Duodenal mucosa (tissue), 2 donors: ENCODE measurements around the gene ENPP6.

Experiments used
- H3K27ac ChIP-seq: one replicate; pipeline ENCODE4 v1.7.0; 2013; ENCODE audit warnings: low read depth, low read length
- H3K27me3 ChIP-seq, 2 donors: one replicate each; pipeline ENCODE4 v1.7.0; 2013; ENCODE audit warnings: low read length in 2 of 2, control low read depth in 1 of 2; ENCODE audit not compliant: insufficient read depth in 2 of 2, control insufficient read depth in 1 of 2
- H3K36me3 ChIP-seq, 2 donors: one replicate each; pipeline ENCODE4 v1.7.0; 2013; ENCODE audit warnings: low read length in 2 of 2, control low read depth in 1 of 2; ENCODE audit not compliant: insufficient read depth in 2 of 2, control insufficient read depth in 1 of 2
- H3K4me1 ChIP-seq, 2 donors: one replicate each; pipeline ENCODE4 v1.7.0; 2013; ENCODE audit warnings: low read length in 2 of 2, control low read depth in 1 of 2; ENCODE audit not compliant: insufficient read depth in 2 of 2, control insufficient read depth in 1 of 2
- H3K4me3 ChIP-seq, 2 donors: one replicate each; pipeline ENCODE4 v1.7.0; 2013; ENCODE audit warnings: low read length in 2 of 2, low read depth in 1 of 2
- H3K9ac ChIP-seq, 2 donors: one replicate each; pipeline ENCODE4 v1.7.0; 2013; ENCODE audit warnings: low read length in 2 of 2, low read depth in 1 of 2
- H3K9me3 ChIP-seq, 2 donors: one replicate each; pipeline ENCODE4 v1.7.0; 2013; ENCODE audit warnings: low read length in 2 of 2, control low read depth in 1 of 2; ENCODE audit not compliant: control insufficient read depth in 1 of 2

The ENPP6 gene

GRCh38 chr4:184238072-184238745 lies 20.5 kb upstream of the ENPP6 start:
- Histone ChIP-seq H3K27ac (no peak overlapping the region), H3K9ac (no peak overlapping the region), H3K27me3 (peaks cover 0 to 2% of the 10 kb centered on the region in 2 donors), H3K9me3 (no peaks in the 10 kb centered on the region), H3K36me3 (no peaks in the 10 kb centered on the region), H3K4me1 (no peaks in the 10 kb centered on the region), H3K4me3 (no peak overlapping the region)

DNA sequence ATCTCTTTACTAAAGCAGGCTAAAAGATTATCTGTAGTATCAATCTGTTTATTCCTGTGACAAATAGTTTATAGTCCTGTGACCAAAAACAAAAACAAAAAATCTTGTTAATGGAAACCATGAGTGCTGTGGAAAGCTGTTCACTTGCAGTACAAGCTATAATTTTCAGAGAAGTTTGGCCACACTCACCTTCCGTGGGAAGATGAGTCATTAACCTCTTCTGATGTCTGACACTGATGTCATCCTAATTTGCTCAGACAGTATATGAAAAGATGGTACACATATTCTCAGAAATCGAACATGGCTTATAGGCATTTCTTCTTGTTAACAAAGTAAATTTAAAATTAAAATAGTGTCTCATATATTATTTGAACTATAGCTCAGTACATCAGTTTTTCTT lies 19.9 kb upstream of the ENPP6 start:
- peaks cover 0 to 3% of the 10 kb centered on the region in 2 donors for H3K4me1 ChIP-seq
- no peak overlapping the region for H3K27ac ChIP-seq
- H3K4me3 ChIP-seq: no peak overlapping the region
- no peaks in the 10 kb centered on the region for H3K9me3 ChIP-seq
- H3K27me3 ChIP-seq: peaks cover 0 to 2% of the 10 kb centered on the region in 2 donors
- no peaks in the 10 kb centered on the region for H3K36me3 ChIP-seq
- H3K9ac ChIP-seq: no peak overlapping the region

DNA sequence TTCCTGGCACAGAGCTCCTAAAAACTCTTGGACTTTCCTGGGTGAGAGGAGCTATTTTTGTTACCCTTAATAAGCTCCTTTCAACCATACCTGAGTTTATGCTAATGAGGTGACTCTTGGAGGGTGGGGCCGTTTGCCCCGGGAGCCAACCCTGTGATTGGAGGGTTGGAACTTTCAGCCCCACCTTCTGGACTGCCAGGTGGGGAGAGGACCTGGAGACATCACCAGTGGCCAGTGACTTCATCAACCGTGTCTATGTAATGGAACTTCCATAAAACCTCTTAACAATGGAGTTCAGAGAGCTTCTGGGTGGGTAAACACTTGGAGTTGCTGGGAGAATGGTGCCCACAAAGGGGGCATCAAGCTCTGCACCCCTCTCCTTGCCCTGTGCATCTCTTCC lies 17.9 kb upstream of the ENPP6 start:
- Histone ChIP-seq H3K4me1 (peaks cover 7% of the 10 kb centered on the region in 2 donors), H3K27me3 (peaks cover 0 to 2% of the 10 kb centered on the region in 2 donors), H3K4me3 (no peak overlapping the region), H3K27ac (no peak overlapping the region), H3K9me3 (no peaks in the 10 kb centered on the region), H3K9ac (no peak overlapping the region), H3K36me3 (no peaks in the 10 kb centered on the region)

DNA sequence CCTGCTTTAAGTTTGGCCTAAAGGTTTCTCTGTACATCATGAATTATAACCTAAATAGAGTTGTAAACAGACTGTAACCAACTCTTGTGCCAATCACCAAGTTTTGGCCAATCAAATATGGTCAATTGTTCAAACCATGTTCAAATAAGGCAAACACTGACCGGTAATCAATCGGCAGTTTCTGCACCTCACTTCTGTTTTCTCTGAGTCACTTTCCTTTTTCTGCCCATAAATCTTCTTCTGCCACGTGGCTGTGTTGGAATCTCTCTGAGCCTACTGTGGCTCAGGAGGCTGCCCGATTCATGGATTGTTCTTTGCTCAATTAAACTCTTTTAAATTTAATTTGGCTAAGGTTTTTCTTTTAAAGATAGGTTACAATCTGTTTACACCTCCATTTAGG lies 16.5 kb upstream of the ENPP6 start:
- Histone ChIP-seq H3K27ac (no peak overlapping the region), H3K4me3 (no peak overlapping the region), H3K4me1 (peaks cover 7 to 9% of the 10 kb centered on the region in 2 donors), H3K36me3 (no peaks in the 10 kb centered on the region), H3K9me3 (no peaks in the 10 kb centered on the region), H3K9ac (no peak overlapping the region), H3K27me3 (peaks cover 0 to 2% of the 10 kb centered on the region in 2 donors)

DNA sequence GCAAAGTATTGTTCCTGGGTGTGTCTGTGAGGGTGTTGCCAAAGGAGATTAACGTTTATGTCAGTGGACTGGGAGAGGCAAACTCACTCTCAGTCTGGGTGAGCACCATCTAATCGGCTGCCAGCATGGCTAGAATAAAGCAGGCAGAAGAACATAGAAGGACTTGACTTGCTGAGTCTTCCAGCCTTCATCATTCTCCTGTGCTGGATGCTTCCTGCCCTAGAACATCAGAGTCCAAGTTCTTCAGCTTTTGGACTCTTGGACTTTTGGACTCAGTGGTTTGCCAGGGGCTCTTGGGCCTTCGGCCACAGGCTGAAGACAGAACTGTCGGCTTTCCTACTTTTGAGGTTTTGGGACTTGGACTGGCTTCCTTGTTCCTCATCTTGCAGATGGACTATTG lies 15.3 kb upstream of the ENPP6 start:
- H3K4me3 ChIP-seq: no peak overlapping the region
- H3K9ac ChIP-seq: no peak overlapping the region
- no peak overlapping the region for H3K27ac ChIP-seq
- no peaks in the 10 kb centered on the region for H3K9me3 ChIP-seq
- H3K4me1 ChIP-seq: peaks cover 7 to 9% of the 10 kb centered on the region in 2 donors
- H3K36me3 ChIP-seq: no peaks in the 10 kb centered on the region
- H3K27me3 ChIP-seq: peaks cover 0 to 2% of the 10 kb centered on the region in 2 donors

DNA sequence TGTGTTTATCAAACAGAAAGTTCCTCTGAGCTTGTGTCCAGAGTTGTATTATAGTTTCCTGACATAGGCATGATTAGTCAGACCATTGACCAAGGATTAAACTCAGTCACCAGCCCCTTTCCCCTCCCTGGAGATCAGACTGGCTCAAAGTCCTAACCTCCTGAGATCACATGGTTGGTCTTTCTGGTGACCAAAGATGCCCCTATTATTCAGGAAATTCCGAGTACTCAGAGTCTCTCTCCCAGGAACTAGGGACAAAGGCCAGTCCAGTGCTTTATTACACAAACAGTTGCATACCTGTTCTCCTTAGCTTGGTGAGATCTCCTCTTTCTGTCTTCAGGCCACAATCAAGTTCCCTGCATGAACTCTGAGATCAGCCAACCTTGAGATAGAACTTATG lies 14.5 kb upstream of the ENPP6 start:
- Histone ChIP-seq H3K27me3 (peaks cover 0 to 2% of the 10 kb centered on the region in 2 donors), H3K9me3 (no peaks in the 10 kb centered on the region), H3K4me1 (peaks cover 7 to 9% of the 10 kb centered on the region in 2 donors), H3K4me3 (no peak overlapping the region), H3K36me3 (no peaks in the 10 kb centered on the region), H3K27ac (no peak overlapping the region), H3K9ac (no peak overlapping the region)

GRCh38 chr4:184231573-184231972 lies 13.9 kb upstream of the ENPP6 start:
- Histone ChIP-seq H3K27me3 (no peaks in the 10 kb centered on the region), H3K9ac (no peak overlapping the region), H3K9me3 (no peaks in the 10 kb centered on the region), H3K27ac (no peak overlapping the region), H3K4me3 (no peak overlapping the region), H3K4me1 (peaks cover 7 to 9% of the 10 kb centered on the region in 2 donors), H3K36me3 (no peaks in the 10 kb centered on the region)

- Histone ChIP-seq H3K27ac (no peak overlapping the region), H3K9ac (no peak overlapping the region), H3K27me3 (no peaks in the 10 kb centered on the region), H3K36me3 (no peaks in the 10 kb centered on the region), H3K4me1 (peaks cover 7 to 9% of the 10 kb centered on the region in 2 donors), H3K9me3 (no peaks in the 10 kb centered on the region), H3K4me3 (no peak overlapping the region)
Measured at GRCh38 chr4:184228056-184228705, 10.5 kb upstream of the ENPP6 start.

GRCh38 chr4:184216515-184216914 lies 1.2 kb downstream of the ENPP6 start:
- H3K9me3 ChIP-seq: no peaks in the 10 kb centered on the region
- H3K36me3 ChIP-seq: no peaks in the 10 kb centered on the region
- H3K27me3 ChIP-seq: peaks cover 0 to 2% of the 10 kb centered on the region in 2 donors
- no peaks in the 10 kb centered on the region for H3K4me1 ChIP-seq
- H3K27ac ChIP-seq: no peak overlapping the region
- no peak overlapping the region for H3K4me3 ChIP-seq
- no peak overlapping the region for H3K9ac ChIP-seq

DNA sequence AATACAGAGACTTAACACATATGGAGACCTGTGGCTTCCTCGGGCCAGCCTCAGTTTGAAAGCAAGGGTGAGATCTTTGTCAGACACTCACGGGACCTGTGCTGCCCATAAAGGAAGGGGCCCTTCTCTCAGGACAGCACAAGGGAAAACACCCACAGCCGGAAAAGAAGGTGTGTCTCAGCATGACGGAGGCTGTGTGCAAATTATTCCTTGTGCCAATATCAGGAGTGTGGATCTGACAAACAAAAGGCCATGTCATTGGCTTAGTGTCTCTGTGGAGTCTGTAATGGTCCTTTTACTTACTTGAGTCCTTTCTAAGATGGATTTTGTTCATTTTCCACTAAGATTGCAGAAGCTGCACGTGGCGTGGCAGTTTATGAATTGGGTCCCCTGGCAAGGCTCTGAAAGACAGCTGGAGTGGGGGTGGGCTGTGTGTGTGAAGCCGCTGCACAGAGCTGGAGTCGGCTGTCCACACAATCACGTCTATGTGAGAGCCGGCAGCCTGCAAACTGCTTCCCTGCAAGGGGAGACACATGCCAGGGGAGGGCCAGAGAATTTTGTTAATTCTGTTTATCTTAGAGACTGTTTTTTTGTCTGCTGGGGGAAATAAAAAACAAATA lies 1.9 kb downstream of the ENPP6 start:
- Histone ChIP-seq H3K4me1 (no peaks in the 10 kb centered on the region), H3K9ac (no peak overlapping the region), H3K36me3 (no peaks in the 10 kb centered on the region), H3K9me3 (no peaks in the 10 kb centered on the region), H3K27ac (no peak overlapping the region), H3K27me3 (peaks cover 0 to 2% of the 10 kb centered on the region in 2 donors), H3K4me3 (no peak overlapping the region)
